ENCODE results near the gene LETM1. TPM values are rescaled to one million over a fixed set of nuclear protein-coding genes. Genes with fewer than 3 reads are reported as not detected.
A peak's percentile ranks its signal among the peaks of the same experiment; 100 is the strongest.

LETM1 gene
- total RNA-seq, 1 donor from 2014 or later = 55.0 TPM

- peak; percentile 3 for ATAC-seq
These were observed 15.6 kb upstream of the LETM1 start for GRCh38 chr4:1871471-1872021.

- peak; percentile 86 for ATAC-seq
These were observed 14.9 kb upstream of the LETM1 start, which contains the start of gene NSD2 for GRCh38 chr4:1870578-1871443. Gene NSD2 (plus strand): TSS chr4:1871393. CDS start chr4:1900655, 29,262 bp downstream.

- peak; percentile 80 for ATAC-seq
These were observed 14.3 kb upstream of the LETM1 start for GRCh38 chr4:1870328-1870577.

GRCh38 chr4:1869530-1870327 is 13.8 kb upstream of the LETM1 start:
- peak; percentile 12 for ATAC-seq

GRCh38 chr4:1868912-1869311 is 13.0 kb upstream of the LETM1 start:
- ATAC-seq = no peak

- no peak for ATAC-seq
These were observed 12.3 kb upstream of the LETM1 start for GRCh38 chr4:1868293-1868692.

GRCh38 chr4:1866189-1866661 is 10.3 kb upstream of the LETM1 start:
- no peak for ATAC-seq

GRCh38 chr4:1864076-1865008 is 8.4 kb upstream of the LETM1 start:
- ATAC-seq = peak; percentile 8

GRCh38 chr4:1863297-1864033 is 7.5 kb upstream of the LETM1 start:
- no peak for ATAC-seq

- no peak for ATAC-seq
These were observed 7.0 kb upstream of the LETM1 start for GRCh38 chr4:1862961-1863296.

- ATAC-seq = peak; percentile 14
These were observed 6.3 kb upstream of the LETM1 start for GRCh38 chr4:1862055-1862911.

GRCh38 chr4:1859389-1859753 is 3.4 kb upstream of the LETM1 start:
- ATAC-seq = no peak

GRCh38 chr4:1857931-1858330 is 2.0 kb upstream of the LETM1 start:
- no peak for ATAC-seq

GRCh38 chr4:1856943-1857699 is 1.2 kb upstream of the LETM1 start:
- ATAC-seq = peak; percentile 0

- peak; percentile 18 for ATAC-seq
These were observed 454 bp downstream of the LETM1 start for GRCh38 chr4:1855333-1856070.

- ATAC-seq = no peak
These were observed 1.2 kb downstream of the LETM1 start for GRCh38 chr4:1854752-1855151.

GRCh38 chr4:1852904-1853623 is 2.9 kb downstream of the LETM1 start:
- peak; percentile 20 for ATAC-seq
